ENCODE data around the gene GRIN2C.

GRIN2C gene

DNA sequence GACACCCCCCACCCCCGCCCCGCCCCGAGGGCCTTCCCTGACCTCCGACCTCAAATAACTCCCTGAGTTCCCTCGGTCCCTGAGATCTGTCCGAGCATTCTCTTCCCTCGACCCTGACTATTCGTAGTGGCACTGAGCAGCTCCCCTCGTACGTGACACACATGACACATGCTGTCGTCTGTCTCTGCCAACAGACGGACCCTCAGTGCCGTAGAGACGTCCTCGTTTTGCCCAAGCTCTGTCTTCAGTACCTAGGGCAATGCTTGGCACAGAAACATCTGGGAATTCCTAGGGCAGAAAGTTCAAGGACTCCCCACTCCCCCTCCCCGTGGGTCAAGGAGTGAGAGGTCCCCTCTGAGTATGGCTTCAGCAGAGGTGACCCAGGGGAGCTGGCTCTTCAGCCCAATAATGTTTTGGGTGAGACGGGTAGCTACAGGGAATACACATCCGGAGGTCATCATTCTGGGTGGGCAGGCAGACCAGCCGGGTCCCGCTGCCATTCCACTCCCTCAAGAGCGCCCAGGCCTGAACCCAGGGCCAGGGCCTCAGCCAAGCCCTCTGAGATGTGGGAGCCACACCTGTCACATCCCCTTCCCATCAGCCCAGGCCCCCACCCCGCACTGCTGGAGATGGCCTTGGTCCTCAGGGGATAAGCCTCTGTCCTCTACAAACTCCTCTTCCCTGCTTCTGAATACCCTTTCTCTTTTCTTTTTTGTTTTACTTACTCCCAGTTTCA, 34.4 kb upstream of the GRIN2C start:
- no peak overlapping the region for H3K9ac ChIP-seq (ENCODE audit: low read length)
- H3K36me3 ChIP-seq (ENCODE audit: insufficient read depth, low read length): no peaks in the 10 kb centered on the region
- no peaks in the 10 kb centered on the region for H3K9me3 ChIP-seq (ENCODE audit: low read length)
- TF ChIP-seq EZH2 (IDR thresholded peaks at IDR 0.05; ENCODE audit: borderline replicate concordance, low read length): no peak
- TF ChIP-seq, protein P1, sequence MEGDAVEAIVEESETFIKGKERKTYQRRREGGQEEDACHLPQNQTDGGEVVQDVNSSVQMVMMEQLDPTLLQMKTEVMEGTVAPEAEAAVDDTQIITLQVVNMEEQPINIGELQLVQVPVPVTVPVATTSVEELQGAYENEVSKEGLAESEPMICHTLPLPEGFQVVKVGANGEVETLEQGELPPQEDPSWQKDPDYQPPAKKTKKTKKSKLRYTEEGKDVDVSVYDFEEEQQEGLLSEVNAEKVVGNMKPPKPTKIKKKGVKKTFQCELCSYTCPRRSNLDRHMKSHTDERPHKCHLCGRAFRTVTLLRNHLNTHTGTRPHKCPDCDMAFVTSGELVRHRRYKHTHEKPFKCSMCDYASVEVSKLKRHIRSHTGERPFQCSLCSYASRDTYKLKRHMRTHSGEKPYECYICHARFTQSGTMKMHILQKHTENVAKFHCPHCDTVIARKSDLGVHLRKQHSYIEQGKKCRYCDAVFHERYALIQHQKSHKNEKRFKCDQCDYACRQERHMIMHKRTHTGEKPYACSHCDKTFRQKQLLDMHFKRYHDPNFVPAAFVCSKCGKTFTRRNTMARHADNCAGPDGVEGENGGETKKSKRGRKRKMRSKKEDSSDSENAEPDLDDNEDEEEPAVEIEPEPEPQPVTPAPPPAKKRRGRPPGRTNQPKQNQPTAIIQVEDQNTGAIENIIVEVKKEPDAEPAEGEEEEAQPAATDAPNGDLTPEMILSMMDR (IDR thresholded peaks at IDR 0.05; ENCODE audit: low read length): no peak
- no peak overlapping the region for H3K4me2 ChIP-seq (ENCODE audit: low read length)
- no peaks in the 10 kb centered on the region for H3K9me2 ChIP-seq (ENCODE audit: low read depth, low read length)
- no peaks in the 10 kb centered on the region for H3F3A ChIP-seq (ENCODE audit: insufficient read depth, low read length)
- no peak overlapping the region for H2AFZ ChIP-seq (ENCODE audit: low read length)
- H3K4me3 ChIP-seq (ENCODE audit: low read depth, low read length, poor library complexity, severe bottlenecking): no peak overlapping the region
- H3K4me1 ChIP-seq (ENCODE audit: insufficient read depth, low read length, severe bottlenecking): no peaks in the 10 kb centered on the region
- no peaks in the 10 kb centered on the region for H4K20me1 ChIP-seq (ENCODE audit: insufficient read depth, low read length)
- H3K27me3 ChIP-seq (ENCODE audit: insufficient read depth, low read length): no peaks in the 10 kb centered on the region; the same call in 1 of the 2 replicates
- H3K79me2 ChIP-seq (ENCODE audit: insufficient read depth, low read length): no peaks in the 10 kb centered on the region
- H3K27ac ChIP-seq (ENCODE audit: low read depth, low read length, poor library complexity, severe bottlenecking): no peak overlapping the region

DNA sequence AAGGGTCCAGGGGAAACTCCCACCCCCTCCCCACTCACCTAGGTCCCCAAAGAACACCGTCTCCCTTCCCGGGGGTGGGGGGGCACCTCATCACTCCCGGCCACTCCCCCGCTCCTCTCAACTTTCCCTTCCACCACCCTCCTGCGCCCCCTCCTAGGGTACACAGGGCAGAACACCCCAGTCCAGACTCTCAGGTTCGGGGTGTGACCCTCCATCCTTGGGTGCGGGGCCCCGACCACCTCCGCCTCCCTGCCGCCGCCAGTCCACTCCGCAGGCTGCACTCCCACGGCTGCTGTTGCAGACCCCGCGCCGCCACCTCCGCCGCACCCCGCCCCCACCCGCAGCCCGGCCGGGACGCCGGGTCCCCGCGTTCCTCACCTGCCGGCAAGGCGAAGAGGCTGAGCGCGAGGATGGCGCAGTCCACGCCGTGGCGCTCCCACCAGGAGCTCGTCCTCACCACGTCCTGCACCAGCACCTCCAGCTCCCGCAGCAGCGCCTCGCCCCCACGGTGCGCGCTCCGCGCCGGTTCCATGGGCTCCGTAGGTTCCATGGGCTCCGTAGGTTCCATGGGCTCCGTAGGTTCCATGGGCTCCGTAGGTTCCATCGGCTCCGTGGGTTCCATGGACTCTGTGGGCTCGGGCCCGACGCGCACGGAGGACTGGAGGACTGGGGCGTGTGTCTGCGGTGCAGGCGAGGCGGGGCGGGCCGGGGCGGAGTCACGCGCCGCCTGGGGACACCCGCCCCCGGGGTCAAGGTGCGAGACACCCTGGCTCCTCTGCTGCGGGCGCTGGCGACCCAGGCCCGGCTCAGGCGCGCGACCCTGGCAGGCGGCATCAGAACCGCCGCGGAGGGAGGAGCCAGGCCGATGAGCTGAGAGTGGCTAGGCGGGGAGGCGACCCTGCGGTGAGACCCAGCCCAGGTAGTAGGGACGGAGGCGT, 33.6 kb upstream of the GRIN2C start, which contains the start of gene FADS6:
TSS of gene FADS6 (minus strand) at position 660 of the 938 bp plus-strand sequence. CDS start at position 622, 38 bp downstream.
- Histone ChIP-seq H3K4me1 (ENCODE audit: insufficient read depth, low read length, severe bottlenecking) (no peaks in the 10 kb centered on the region), H3K27me3 (ENCODE audit: insufficient read depth, low read length) (no peaks in the 10 kb centered on the region; the same call in 1 of the 2 replicates), H3K27ac (ENCODE audit: low read depth, low read length, poor library complexity, severe bottlenecking) (no peak within 1 kb of the TSS), H3K9me3 (ENCODE audit: low read length) (no peaks in the 10 kb centered on the region), H3K9me2 (ENCODE audit: low read depth, low read length) (no peaks in the 10 kb centered on the region), H3K4me2 (ENCODE audit: low read length) (no peak within 1 kb of the TSS), H2AFZ (ENCODE audit: low read length) (no peak within 1 kb of the TSS), H4K20me1 (ENCODE audit: insufficient read depth, low read length) (no peaks in the 10 kb centered on the region), H3K79me2 (ENCODE audit: insufficient read depth, low read length) (no peaks in the 10 kb centered on the region), H3K9ac (ENCODE audit: low read length) (no peak within 1 kb of the TSS), H3F3A (ENCODE audit: insufficient read depth, low read length) (no peaks in the 10 kb centered on the region), H3K36me3 (ENCODE audit: insufficient read depth, low read length) (no peaks in the 10 kb centered on the region), H3K4me3 (ENCODE audit: low read depth, low read length, poor library complexity, severe bottlenecking) (no peak within 1 kb of the TSS)
- TF ChIP-seq EZH2 (IDR thresholded peaks at IDR 0.05; ENCODE audit: borderline replicate concordance, low read length): no peak
- TF ChIP-seq, protein P1 (IDR thresholded peaks at IDR 0.05; ENCODE audit: low read length): no peak

DNA sequence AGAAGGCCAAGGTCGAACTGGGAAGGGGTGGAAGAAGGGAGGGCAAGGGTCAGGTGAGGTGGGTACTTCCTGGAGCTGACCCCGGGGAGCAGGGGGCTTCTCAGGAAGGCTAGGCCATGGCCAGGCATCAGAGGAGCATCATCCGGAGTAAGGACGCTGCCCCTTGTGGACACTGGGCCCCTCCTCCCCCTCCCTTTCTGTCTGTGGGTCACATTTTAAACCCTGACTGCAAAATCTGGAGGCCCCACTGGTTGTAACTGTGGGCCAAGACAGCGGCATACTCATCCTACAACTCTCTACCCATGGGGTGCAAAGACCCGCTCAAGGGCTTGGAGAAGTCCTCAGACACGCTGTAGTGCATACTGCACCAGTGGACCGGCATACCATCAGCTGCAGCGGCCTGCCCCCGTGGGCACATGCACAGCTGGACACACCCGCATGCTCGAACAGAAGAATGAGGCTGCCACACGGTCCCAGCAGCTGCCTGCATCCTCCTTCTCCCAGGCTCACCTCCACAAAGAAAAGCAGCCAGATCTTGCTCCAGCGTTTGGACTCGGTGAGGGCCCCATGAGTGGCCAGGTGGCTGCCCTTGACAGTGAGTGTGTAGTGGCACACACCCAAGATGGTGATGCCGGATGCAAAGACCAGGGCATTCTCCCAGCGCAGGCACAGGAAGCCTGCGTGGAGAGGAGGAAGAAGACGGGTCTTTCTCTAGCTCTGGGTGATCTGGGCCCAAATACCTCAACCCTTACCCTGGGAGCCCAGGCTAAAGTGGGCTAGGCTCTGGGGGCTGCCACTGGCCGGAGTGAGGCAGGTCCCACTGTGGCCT, 32.5 kb upstream of the GRIN2C start:
- Histone ChIP-seq H3K9me2 (ENCODE audit: low read depth, low read length) (no peaks in the 10 kb centered on the region), H3K27me3 (ENCODE audit: insufficient read depth, low read length) (peaks cover 2% of the 10 kb centered on the region; the same call in 1 of the 2 replicates), H3K9ac (ENCODE audit: low read length) (no peak overlapping the region), H2AFZ (ENCODE audit: low read length) (no peak overlapping the region), H4K20me1 (ENCODE audit: insufficient read depth, low read length) (no peaks in the 10 kb centered on the region), H3F3A (ENCODE audit: insufficient read depth, low read length) (no peaks in the 10 kb centered on the region), H3K4me2 (ENCODE audit: low read length) (no peak overlapping the region), H3K36me3 (ENCODE audit: insufficient read depth, low read length) (no peaks in the 10 kb centered on the region), H3K4me3 (ENCODE audit: low read depth, low read length, poor library complexity, severe bottlenecking) (no peak overlapping the region), H3K9me3 (ENCODE audit: low read length) (no peaks in the 10 kb centered on the region), H3K79me2 (ENCODE audit: insufficient read depth, low read length) (no peaks in the 10 kb centered on the region), H3K27ac (ENCODE audit: low read depth, low read length, poor library complexity, severe bottlenecking) (no peak overlapping the region), H3K4me1 (ENCODE audit: insufficient read depth, low read length, severe bottlenecking) (no peaks in the 10 kb centered on the region)
- no peak for TF ChIP-seq EZH2 (IDR thresholded peaks at IDR 0.05; ENCODE audit: borderline replicate concordance, low read length)
- TF ChIP-seq, protein P1 (IDR thresholded peaks at IDR 0.05; ENCODE audit: low read length): no peak

Data from OCI-LY1 (cell line).